Cerebellar nuclear complex (tissue), 1 donor: ENCODE data around the gene BTBD6.
A peak's percentile ranks its signal among the peaks of the same experiment; 100 is the strongest.
"Not testable (repeated sequence)": the region's sequence is repeated elsewhere in the genome, so short reads cannot be mapped to it uniquely, and the experiment has no call there.

Source experiments
- DNase-seq, 2 experiments: peaks; one replicate each; lab custom pipeline; 2025; lab: John Stamatoyannopoulos, UW

The BTBD6 gene

DNA sequence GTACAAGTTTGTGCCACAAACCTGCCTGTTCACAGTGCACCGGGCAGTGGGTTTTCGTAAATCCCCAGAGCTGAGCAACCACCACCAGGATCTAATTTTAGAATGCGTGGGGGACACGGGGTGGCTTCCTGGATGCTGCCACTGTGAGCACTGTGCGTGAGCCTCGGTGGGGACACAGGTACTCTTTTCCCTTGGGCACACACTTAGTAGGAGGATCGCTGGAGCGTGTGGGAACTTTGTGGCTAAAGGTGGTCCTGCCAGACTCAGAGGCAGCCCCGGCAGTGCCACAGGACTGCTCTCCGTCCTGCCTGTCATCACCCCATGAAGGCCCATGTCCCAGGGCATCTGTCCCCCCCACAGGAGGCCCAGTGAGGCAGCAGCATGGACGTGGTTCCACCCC lies 21.1 kb downstream of the BTBD6 start:
- DNase-seq = no peak

DNA sequence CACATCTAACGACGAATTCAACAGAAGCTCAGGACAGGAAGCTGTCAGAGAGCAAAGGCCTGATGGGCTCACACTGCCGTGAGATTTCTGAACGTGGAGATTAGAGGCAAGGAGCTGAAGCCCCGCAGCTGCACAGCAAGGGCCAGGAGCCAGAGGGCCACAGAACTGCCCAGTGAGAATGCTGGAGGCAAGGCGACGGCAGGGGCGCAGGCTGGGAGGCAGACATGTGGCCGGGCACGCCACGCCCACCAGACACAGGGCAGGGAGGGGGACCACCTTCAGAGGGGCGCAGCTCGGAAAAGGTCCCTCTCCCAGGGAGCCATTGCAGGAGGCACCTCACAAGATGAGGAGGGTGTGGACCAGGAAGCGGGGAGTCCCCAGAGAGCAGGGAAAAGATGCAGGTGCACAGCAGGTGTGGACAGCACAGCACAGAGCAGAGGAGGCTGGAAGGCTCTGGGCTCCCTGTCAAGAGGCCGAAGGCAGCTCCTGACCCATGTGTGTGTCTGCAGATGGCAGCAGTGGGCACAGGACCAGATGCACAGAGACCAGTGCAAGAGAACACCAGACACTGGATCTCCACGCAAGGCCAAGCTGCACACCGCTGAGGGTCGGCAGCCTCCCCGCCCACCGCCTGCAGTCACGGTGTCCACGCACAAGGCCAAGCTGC lies 23.0 kb downstream of the BTBD6 start:
- peak; percentile 10 to 30 for DNase-seq

DNA sequence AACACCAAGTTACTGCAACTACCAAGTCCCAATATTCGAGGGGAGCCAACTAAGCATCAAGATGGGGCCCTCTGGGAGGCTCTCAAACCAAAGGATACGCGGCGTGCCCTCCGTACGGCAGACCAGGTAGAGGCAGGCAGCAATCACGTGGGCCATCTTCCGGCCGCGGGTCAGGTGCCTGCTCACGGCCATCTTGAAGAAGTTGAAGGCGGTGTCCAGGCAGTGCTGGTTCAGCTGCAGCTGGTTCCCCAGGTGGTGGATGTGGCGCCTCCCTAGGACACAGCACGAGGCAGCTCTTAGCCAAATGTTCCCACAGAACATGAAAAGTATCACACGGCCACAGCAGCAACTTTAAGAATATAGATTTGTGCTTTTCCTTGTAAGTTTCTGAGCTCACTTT lies 24.3 kb downstream of the BTBD6 start:
- DNase-seq = no peak

DNA sequence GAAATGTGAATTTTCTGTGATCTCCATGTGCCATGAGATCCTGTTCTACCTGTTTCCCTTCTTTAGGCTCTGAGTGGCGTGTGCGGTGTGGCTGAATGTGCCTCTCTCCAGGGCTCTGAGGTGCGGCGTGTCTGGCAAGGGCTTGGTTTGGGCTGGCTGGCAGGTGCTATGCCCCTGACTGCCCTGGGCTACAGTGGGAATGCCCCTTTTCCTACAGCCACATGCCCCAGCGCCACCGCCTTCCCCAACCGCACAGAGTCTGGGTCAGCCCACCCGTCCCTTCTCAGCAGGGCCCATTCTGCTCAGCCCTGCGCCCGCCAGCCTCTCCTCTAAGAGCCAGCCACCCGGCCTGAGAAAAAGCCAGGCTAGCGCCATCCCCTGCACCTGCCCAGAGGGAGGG lies 24.7 kb downstream of the BTBD6 start:
- no peak for DNase-seq

DNA sequence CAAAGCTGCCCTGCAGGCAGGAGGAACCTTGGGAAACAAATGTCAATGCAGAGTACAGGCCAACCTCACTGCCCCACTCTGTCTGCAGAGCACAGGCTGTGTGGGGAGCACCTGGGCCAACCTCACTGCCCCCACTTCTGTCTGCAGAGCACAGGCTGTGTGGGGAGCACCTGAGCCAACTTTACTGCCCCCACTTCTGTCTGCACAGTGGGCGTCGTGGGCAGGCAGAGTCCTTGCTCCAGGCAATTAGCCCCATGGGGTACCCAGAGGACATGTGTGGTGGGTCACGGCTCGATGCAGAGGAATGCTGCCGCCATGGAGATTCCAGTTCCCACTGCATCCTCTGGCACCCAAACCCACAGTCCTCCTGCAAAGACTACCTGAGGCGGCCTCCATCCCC lies 26.3 kb downstream of the BTBD6 start:
- DNase-seq = no peak

DNA sequence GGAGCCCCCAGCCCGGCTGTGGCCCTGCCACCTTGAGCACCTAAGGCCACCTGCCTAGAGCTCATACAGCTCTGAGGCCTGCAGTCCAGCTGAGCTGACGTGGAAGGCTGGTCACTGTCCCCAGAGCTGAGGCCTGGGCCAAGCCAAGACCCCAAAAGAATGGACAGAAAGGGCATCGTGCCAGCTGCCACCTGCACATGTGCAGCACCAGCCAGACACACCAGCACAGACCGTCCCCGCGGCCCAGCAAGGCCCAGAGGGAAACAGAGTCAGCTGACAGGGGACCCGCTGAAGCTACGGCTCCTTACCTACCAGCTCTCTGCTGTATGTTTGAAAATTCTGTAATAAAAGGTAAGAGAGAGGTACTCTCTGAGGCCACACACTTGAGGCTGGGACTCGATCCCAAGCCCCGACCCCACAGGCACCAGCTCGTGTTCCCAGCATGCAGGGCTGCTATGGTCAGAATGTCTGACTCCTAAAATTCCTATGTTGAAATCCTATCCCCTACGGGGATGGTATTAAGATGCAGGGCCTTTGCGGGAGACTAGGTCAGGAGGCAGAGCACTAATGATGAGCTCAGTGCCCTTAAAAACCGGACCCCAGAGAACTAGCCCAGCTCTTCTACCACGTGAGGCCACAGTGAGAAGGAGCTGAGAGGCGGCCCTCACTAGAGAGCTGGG lies 27.1 kb downstream of the BTBD6 start:
- no peak for DNase-seq

DNA sequence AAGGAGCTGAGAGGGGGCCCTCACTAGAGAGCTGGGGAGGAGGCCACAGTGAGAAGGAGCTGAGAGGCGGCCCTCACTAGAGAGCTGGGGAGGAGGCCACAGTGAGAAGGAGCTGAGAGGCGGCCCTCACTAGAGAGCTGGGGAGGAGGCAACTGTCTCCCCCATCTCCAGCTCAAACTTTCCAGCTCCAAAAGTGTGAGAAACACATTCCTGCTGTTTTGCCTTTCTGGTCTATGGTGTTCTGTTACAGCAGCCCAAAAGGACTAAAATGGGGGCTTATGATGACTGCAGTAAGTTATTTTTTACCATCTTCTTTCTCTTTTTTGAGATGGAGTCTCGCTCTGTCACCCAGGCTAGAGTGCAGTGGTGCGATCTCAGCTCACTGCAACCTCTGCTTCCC lies 29.1 kb downstream of the BTBD6 start:
- DNase-seq = not testable (repeated sequence)

DNA sequence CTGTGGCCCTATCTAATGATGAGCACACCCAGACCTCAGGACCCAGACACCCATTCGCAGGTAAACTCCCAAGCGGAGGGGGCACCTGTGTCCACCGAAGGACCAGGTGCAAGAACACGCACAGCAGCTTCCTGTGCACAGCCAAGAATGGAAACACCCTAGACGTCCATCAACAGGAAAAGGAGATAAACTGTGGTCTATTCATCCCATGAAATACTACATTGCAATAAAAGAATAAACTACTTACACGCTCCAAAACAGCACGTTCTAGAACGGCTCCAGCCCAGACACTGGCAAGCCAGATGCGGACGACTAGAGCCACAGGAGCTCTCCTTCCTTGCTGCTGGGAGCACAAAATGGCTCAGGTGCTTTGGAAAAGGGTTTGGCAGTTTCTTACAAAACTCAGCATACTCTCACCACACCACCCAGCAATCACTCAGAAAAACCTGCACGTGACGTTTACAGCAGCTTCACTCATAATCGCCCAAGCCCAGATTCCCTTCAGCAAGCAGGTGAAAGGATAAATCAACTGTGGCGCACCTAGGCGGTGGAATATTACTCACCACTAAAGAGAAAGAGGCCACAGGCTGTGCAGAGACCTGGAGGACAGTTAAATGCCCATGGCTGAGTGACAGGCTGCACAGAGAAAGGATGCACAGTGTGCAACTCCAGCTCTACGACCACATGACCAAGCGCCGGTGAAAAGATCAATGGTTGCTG lies 31.5 kb downstream of the BTBD6 start:
- no peak for DNase-seq

DNA sequence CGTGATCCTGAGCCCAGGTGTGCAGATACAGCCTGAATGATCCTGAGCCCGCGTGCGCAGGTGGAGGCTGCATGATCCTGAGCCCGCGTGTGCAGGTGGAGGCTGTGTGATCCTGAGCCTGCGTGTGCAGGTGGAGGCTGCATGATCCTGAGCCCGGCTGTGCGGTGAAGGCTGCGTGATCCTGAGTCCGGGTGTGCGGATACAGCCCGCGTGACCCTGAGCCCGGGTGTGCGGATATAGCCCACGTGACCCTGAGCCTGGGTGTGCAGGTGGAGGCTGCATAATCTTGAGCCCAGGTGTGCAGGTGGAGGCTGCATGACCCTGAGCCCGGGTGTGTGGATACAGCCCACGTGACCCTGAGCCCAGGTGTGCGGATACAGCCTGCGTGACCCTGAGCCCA lies 32.2 kb downstream of the BTBD6 start:
- no peak for DNase-seq

DNA sequence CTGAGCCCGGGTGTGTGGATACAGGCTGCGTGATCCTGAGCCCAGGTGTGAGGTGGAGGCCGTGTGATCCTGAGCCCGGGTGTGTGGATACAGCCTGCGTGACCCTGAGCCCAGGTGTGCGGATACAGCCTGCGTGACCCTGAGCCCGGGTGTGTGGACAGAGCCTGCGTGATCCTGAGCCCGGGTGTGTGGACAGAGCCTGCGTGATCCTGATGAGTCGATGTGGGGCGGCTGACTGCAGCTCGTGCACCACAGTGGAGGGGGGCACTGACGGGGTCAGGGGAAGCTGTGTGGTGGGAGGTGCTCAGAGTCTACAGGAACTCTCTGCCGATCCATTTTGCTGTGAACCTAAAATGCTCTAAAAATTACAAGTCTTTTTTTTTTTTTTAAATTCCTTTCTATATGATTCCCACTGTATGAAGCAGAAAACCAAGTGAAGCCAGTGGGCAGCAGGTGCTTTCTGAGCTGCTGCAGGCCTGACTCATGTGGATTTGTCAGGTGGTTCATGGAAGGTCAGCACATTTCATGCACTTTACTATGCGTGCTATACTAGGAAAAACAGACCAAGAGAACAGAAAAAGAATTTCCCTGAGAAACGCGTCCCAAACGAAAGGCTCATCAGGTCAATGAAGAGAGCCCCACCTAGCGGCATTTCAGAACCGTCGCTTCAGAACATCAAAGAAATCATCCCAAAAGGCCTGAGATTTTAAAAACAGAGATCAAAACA lies 33.2 kb downstream of the BTBD6 start:
- DNase-seq = peak in 1 of 2 experiments; percentile 46

DNA sequence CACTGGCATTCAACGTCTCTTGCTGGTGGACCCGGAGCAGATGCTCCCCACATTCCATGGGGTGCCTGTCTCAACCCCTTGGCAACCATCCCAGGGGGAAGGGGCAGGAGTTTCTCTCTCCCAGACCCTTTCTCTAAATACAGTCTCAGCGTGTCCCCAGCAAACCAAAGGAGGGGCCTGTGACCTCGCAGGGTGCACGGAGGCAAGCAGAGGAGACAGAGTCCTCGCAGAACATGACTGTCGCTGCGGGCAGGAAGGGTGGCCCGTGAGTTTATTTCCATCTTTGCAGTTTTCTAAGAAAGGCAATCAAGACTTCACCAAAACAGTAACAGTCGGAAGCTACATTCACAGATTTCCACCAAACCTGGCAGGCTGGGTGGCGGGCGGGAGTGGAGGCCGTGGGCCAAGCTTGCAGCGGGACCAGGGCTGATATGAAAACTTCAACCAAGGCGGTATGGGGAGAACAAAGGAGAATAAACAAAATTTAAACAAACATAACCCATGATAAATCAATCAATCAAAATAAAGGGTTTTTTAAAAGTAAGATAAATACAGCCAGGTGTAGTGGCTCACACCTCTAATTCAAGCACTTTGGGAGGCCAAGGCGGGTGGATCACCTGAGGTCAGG lies 33.9 kb downstream of the BTBD6 start:
- DNase-seq = no peak

DNA sequence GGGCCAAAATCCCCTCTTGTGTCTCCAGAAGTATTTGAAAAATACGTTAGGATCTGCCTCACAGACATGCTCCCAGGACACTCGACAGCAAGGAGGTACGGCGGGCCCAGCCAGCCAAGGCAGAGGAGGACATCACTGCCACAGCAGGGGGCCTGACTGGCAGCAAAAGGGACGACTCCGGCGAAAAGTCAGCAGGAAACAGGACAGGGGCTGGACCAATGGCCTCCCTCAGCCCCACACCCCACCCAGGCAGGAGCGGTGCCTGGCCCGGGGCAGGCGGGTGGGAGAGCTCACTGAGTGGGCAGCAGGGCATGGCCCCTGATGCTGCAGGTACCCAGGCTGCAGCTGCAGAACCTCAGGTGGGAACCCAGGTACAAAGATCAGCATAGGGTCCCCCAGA lies 34.7 kb downstream of the BTBD6 start:
- no peak for DNase-seq

DNA sequence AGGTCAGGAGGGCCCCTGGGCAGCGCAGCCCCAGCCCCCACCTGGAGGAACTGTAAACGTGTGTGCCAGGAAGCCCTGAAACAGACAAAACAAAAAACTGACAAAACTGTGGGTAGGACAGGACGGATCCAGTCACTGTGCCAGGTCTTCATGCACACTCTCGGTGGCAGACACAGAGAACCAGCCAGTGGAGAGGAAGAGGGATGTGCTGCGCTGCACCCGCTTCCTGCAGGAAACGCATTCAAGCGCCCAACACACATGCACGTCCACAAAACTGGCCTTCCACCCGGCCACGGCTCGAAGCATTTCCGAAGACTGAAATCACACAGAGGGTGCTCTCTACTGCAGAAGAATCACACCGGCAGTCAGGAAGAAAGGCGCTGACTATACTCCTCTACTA lies 35.6 kb downstream of the BTBD6 start:
- DNase-seq = no peak

DNA sequence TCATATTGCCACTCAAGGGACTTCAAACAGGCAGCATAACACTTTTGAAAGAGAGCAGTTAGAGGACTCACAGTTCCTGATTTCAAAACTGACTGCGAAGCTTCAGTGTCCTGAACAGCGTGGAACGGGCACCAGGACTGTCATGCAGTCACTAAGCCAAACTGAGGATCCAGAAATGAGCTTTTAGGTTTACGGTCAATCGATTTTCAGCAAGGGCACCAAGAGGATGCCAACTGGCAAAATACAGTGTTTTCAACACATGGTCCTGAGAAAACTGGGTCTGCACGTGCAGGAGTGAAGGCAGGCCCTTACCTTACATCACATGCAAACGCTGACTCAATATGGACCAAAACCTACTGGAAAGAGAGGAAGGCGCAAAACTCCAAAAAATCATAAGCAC lies 36.8 kb downstream of the BTBD6 start:
- DNase-seq = no peak

DNA sequence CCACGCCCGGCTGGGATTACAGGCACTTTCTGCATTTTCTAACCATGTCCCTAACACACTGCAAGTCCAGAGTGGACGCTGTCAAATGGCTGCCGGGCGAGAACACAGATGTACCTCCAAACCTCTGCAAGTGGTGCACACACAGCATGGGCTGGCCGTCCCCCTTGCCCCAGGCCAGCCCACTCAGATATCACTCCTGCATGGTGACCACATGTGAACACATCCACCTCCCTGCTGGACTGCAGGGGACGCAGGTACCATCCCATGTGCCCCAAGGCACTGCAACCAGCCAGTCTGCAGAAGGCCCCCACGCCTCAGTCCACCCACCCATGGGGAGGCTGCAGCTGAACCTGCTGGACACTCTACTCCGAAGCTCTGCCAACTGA lies 38.4 kb downstream of the BTBD6 start:
- no peak for DNase-seq

DNA sequence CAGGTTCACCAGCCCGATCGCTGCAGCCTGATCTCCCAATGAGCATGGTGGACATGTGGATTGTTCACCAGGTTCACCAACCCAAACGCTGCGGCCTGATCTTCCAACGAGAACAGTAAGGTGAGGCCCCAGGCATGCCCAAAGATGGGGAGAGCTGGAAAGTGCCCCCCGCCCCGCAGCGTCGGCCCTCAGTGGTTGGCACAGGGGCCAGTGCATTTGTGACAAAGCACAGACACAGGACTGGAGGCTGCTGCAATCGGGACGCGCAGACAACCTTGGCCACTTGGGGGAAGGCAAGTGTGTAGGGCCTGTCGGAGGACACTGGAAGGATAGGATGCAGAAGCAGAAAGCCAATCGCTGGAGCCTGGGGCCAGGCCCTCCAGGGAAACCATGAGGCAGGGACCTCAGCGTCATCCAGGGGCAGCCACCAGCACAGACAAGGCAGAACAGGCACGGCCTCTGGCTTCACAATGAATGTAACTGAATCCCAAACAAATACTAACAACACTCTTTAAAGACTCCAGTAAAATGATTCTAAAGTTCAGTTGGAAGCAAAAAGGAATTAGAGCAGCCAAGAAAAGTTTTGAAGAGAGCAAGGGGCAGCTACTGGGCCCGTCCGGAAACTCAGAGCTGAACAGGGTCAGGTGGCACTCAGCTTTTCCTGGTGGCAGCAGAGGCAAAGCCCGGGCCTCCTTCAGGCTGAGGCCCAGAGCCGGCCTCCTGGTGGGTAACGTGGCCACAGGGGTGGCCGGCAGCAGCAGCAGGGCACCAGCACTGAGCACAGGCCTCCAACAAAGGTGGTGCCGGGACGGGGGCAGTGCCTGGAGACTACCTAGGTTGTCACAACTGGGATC lies 39.1 kb downstream of the BTBD6 start:
- DNase-seq = no peak

DNA sequence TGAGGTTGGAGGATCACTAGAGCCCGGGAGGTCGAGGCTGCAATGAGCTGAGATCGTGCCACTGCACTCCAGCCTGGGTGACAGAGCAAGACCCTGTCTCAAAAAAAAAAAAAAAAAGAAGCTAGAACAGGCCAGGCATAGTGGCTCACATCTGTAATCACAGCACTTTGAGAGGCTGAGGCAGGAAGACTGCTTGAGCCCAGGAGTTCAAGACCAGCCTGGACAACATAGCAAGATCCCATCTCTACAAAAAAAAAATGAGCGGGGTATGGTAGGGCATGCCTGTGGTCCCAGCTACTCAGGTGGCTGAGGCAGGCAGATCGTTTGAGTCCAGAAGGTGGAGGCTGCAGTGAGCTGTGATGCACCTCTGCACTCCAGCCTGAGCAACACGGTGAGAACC lies 40.6 kb downstream of the BTBD6 start:
- DNase-seq = not testable (repeated sequence)

DNA sequence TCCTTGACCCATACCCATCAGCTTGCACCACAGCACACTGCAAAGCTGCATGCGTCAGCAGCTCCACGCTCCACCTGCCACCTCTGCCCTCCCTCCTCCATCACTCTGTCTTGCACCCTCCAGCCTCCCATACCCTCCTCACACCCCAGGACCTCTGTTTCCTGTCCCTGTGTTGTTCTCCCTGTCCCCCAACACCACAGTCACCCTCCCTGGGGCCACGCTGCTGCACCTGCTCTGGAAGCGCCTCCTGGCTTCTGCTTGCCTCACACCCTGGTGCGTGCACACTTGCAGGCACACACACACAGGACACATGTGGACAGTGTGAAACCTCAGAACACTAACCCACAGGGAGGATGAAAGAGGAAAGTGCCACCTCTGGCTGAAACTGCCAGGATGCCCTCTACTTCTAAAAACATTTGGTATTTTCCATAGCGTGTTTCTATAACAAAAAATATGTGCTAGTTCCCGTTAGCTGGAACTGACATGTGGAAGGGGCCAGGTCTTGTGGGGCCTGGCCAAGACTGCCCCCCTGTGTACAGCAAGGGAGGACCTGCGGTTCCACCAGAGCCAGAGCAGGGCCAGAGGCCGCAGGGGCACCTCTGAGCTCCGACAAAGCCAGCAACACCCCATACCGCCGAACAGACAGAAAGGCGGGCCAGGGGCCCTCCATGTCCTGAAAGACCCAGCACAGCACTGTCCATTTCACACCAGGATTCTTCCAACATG lies 42.5 kb downstream of the BTBD6 start:
- no peak for DNase-seq

DNA sequence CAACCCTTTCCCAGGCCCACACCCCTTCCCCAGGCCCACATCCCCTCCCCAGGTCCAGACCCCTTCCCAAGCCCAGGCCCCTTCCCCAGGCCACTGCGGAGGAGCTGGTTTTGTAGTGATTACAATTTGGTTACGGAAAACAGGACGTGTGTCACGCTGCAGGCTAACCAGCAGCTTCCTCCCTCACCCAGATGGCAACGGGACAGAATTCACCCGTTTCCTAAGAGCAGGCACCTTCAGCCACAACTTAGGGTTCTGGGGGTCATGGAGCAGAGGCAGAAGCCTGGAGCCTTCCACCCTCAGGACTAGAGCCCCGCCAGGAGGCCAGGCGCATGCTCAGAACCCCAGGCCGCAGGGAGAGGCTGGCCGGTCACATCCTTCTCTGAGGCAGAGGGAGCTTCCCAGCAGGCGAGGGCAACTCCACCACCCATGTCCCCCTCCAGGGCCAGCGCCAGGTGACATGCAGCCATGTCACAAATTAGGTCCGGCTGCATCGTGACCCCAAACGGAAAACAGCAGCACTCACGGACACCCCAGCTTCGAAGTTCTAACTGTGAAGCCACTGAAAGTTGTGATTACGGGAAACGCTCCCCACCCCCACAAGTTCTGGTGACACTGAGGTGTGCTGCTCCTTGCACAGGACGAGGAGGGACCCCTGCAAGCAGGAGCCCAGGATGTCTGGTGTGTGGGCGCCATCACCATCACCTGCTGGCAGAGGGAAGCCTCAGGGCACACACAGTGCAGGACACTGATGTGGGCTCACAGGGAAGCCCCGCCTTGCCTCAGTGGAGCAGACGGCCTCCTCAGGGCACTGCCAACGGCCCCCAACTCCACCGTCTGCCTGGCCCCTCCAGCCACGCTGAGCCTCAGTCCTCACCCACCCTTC lies 44.7 kb downstream of the BTBD6 start:
- no peak for DNase-seq
